D341Med (cell line): ENCODE data around the gene NPR3.
"Not testable (repeated sequence)": the region's sequence is repeated elsewhere in the genome, so short reads cannot be mapped to it uniquely, and the experiment has no call there.

Experiments used
- DNase-seq: peaks from one replicate; pipeline ENCODE4 v3.0.0; 2012; ENCODE audit warnings: low spot score

NPR3 gene

DNA sequence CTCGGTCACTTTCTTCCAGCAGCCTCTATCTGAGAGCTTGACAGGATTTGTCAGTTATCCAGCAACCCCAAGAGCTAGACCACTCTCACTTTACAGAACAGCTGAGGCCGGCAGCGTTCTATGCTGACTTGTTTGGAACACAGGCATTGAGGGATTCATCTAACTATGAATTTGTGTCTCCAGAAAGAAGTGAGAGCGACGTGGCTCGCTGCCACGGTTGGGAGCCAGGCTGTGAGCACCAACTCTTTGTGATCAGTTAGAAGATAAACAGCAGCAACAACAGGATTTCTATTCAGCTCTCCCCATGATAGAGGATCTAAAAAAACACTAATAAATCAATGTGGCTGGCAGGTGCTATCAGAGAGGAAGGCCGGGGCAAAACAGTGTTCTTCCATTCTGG lies 58.6 kb downstream of the NPR3 start:
- no peak for DNase-seq

DNA sequence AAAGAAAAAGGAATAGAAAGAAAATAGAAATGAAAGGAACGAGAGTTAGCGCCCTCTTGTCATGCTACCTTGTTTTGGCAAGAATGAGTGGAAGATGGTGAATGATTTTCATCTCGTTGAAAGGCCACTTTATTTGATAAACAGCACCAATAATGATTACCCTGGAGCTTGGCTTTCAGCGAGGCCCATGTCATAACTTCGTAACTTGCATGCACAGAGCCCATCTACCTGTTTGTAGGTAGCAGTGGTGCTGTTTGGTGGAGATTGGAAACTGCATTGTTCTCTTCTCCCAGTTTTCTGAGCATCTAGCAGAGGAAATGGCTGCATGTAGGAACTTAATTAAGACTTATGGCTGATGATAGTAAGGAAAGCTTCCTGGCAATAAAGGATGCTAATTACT lies 59.3 kb downstream of the NPR3 start:
- DNase-seq = no peak

DNA sequence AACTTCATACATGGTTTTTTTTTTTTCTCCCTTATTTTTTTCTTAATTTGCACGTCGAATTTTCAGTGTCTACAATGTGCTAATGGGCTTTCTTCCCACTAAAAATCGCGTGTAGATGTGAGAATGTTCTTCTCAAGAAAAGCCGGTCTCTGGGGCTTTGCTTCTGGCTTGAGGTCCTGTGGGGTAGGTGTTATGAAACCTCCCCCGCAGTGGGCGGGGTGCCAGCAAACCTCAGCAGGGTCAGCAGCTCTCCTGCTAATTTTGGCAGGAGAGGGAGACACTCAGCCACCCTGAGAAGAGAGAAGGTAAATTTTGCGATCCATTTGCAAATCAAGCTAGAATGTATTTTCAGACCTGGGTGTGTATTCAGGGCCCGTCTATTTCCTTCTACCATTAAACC lies 59.9 kb downstream of the NPR3 start:
- DNase-seq = no peak

- DNase-seq = no peak
Observed at GRCh38 chr5:32773944-32774343, 62.8 kb downstream of the NPR3 start.

DNA sequence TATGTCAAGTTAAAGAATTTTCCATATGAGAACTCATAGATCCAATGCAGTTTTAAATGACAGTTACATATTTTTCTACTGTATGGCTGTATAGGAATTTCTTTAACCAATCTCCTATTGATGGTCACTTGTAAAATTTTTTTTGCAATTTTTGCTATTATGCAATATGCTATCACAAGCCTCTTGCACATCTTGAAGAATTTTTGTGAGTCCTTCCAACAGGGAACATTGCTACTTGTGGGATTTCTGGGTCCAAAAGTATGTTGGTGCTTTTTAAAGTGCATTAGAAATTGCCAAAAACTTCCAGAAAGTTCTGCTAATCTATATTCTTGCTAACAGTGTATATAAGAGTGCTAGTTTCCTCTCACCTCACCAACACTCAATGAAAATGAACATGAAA lies 65.1 kb downstream of the NPR3 start:
- DNase-seq = no peak

- DNase-seq = no peak
Observed at GRCh38 chr5:32777222-32777621, 66.1 kb downstream of the NPR3 start.

DNA sequence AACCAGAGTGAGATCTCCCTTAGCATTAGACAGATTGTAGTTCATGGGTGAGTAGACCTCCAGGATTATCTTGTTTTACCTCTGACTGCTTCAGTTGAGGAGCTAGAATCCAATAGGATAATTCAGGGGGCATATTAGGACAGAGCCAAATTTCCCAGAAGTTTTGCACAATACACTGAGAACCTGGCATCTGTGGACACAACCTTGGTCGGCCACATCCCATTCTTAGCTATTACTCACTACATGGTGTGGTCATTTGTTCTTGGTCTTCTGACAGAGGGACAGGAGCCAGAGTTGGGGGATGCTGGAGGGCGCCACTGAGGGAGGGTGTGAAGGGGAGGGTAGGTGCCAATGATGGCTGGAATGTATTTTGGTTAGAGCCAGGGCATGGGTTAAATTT lies 66.6 kb downstream of the NPR3 start:
- no peak for DNase-seq

GRCh38 chr5:32778403-32778802 lies 67.3 kb downstream of the NPR3 start:
- no peak for DNase-seq

- no peak for DNase-seq
Observed at GRCh38 chr5:32779754-32780415, 68.8 kb downstream of the NPR3 start.

GRCh38 chr5:32780508-32780919 lies 69.4 kb downstream of the NPR3 start:
- DNase-seq = no peak

DNA sequence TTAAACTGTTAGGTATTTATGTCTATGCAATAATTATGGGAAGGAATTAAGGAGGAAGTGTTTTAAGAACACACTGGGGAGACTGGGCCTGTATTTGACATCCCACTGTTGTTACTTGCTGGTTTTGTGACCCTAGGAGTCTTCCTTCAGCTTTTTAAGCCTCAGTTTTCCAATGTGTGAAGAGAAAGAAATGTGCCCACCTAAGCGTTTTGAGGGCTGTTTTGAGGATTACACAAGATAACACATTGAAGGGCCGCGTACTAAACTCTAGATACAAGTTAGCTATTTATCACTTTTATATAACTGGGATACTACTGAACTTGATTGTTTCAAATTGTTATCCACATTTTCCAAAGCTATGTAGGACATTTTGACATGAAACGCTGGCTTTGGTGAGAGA lies 72.5 kb downstream of the NPR3 start:
- no peak for DNase-seq

DNA sequence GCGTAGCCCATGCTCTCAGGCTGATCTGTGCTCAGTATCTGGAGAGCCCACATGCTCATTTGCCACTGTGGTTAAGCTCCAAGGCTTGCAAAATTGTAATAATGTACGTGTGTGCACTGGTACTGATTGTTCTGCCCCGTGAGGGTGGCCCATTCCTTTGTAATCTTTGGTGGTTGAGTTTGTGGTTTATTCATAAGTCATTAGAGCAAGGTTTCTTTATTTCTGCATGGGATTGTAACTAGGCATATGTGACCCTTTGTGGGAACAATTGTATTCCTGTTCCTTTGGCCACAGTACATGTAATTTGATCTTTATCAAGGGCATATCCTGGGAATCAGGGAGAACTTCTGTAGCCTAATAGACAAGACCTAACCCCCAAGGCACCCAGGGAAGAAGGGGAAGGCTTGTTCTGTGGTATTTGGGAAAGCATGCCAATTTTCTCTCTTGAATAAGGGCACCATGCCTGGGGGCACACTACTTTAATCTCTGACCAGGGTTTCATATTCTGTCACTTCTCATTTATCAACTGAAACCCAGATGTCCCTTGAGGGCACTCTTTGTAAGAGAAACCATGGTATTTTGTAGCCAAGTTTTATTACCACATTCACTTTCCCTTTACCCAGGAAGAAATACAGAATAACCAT lies 74.6 kb downstream of the NPR3 start:
- DNase-seq = no peak

- no peak for DNase-seq
Observed at GRCh38 chr5:32786311-32786710, 75.2 kb downstream of the NPR3 start.

GRCh38 chr5:32790411-32790951 lies 79.4 kb downstream of the NPR3 start:
- no peak for DNase-seq

DNA sequence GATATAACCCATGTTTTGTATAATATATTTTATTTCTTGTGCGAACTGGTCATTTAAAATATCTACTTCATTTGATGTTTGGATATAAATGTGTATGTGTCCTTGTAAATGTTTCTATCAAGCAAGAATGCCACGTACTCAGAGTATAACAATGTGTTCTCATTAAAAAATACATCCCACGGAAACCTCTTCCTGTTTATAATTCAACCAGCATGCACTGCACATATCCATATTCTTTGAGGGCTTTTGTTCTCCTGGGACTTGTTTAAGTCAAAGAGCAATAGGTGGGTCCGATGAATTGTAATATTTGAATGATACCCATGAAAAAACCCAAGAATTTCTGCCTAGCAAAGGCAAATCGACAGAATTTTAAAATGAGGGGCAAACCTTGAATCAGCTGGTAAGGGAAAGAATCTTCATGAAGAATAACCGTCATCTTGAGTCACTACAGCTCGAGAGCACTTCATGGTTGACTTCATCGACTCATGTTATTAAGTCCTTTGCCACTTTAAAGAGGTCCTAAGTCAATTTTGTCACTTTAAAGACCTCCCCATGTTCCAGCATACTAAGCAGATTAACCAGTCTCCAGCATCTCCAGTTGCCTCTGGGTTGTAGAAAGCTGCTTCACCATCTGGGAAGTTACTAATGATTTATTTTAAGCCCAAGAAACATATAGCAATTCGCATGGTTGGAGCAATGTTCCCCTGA lies 80.6 kb downstream of the NPR3 start:
- no peak for DNase-seq

DNA sequence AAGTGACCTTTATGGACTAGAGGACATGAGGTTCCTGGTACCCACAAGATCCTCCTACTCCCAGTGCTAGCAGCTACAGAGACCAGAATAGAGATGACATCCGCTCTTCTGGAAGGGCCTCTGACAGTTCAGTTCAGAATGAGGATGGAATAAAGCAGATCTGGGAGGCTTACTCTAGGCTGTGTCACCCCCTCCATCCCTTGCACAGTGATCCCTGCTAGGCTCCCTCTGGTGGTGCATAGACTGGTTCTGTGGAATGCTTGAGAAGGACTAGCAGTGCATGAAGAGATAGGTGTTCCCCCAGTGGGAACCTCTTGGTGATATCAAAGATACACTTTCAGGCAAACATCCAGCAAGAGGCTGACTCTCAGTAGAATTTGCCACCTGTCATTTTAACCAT lies 83.0 kb downstream of the NPR3 start:
- no peak for DNase-seq

DNA sequence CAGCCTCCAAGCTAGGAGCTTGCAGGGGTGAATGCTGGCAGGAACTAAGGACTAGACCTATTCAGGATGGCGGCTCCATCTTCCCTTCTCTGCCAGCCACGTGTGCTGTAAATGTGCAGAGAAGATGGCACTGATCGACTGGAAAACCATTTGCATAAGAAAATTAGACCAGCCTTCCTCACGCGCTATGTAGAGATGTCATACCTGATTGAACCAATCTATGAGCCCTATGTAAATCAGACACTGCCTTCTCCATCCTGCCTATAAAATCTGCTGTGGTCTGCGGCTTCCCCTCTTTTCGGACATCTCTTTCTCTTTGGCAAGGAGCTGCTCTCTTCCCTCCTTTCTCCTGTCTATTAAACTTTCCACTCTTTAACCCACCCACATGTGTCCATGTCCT lies 91.6 kb downstream of the NPR3 start:
- DNase-seq = no peak

DNA sequence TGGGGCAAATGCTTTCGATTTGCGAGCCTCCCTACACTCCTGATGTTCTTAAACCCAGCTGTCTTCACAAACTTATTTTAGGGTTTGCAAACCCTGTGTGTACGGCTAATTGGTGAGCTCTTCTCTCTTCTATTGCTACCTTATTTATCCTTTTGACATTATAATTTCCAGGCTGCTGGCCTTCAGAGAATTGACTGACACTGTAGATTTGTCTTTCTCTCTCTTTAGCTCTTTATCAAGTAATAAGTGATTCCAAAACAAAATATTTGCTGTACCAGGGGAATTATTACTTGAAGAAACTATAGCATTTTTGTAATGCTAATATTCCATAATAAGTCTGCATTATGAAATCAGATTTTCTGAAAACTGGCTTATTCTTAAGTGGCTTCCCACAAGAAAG lies 92.5 kb downstream of the NPR3 start:
- DNase-seq = no peak

DNA sequence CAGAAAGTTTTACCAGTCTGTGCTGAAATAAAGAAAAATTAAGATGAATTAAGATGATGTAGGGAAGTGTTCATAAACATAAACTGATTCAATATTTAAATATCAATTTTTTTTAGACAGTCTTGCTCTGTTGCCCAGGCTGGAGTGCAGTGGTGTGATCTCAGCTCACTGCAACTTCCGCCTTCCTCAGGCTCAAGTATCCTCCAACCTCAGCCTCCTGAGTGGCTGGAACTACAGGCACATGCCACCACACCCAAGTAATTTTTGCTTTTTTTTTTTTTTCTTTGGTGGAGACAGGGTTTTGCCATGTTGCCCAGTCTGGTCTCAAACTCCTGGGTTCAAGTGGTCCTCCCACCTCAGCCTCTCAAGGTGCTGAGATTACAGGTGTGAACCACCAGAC lies 94.3 kb downstream of the NPR3 start:
- not testable (repeated sequence) for DNase-seq

DNA sequence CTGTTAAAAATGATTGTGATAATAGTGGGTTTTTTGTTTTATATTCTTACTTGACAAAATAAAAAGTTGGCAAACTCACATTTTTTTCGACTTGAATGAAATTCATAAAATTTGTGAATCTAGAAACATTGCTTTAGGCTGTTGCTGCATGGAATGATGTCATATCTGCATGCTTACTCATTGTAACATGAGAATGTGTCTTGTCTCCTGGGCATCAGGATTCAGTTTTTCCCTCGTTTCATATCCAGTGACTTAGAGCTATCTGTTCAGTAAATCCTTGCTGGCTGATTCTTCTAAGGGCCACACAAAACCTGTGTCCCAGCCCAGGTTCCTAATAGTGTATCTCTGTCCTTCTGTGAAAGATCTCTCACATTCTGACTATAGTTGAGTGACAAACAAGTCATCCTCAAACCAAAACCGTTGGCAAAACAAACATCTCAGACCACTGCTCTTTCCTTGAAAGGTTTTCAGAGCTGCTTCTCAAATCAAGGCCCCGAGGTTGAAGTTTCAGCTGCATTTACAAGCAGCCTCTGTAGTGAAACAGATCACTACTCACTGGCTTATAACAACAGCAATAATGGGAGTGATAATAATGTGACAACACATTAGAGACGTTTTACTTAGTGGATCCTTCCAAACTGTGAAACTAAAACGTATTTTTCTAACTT lies 95.0 kb downstream of the NPR3 start:
- DNase-seq = no peak

DNA sequence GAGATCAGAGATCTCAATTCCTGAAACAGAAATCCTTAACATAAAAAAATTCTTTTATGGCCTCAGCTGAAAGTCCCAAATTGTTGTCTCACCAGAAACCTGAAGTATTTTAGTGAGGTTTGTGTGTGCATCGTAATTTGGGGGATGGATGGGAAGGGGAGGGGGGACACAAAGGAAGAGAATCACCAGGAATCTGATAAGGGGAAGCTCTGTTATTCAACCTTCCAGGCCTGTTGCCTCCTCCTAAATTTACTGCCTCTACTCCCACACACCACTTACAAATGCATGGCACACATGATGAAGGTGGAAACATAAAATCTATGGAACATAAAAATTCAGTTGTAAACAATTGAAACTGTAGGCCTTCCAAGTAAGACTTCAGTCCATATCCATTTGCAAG lies 97.7 kb downstream of the NPR3 start:
- DNase-seq = no peak

GRCh38 chr5:32810804-32811203 lies 99.7 kb downstream of the NPR3 start:
- no peak for DNase-seq

GRCh38 chr5:32812399-32812798 lies 101.3 kb downstream of the NPR3 start:
- no peak for DNase-seq
